Activated T-cell treated with anti-CD3 and anti-CD28 coated beads, Interleukin-2, amount 50 U/mL, for 72 hours (primary cell): ENCODE measurements around the gene BNIPL. TPM values are rescaled to one million over a fixed set of nuclear protein-coding genes. Genes with fewer than 3 reads are reported as not detected.

Experiments used
- ATAC-seq, 2 donors: fragments of 150-1000 bp; cut with Tn5 transposase; replicated peaks in 1 of 2; 2 replicates each; pipeline ENCODE4 v1.10.0; 2021; ENCODE audit warnings: moderate library complexity in 2 of 2, mild to moderate bottlenecking in 1 of 2
- DNase-seq, 2 donors: peaks; one replicate each; pipeline ENCODE4 v3.0.0; 2021 to 2022; ENCODE audit warnings: mixed read lengths in 1 of 2
- H3K27ac Mint-ChIP-seq: one replicate; pipeline ENCODE4 v1.8.0; 2022; ENCODE audit warnings: mild to moderate bottlenecking, moderate library complexity, mixed read lengths
- H3K27me3 Mint-ChIP-seq: one replicate; pipeline ENCODE4 v1.8.0; 2022; ENCODE audit warnings: low read depth, mixed read lengths
- H3K36me3 Mint-ChIP-seq, 2 donors: one replicate each; pipeline ENCODE4 v1.8.0; 2022; ENCODE audit warnings: mixed read lengths in 2 of 2, mild to moderate bottlenecking in 1 of 2; ENCODE audit not compliant: insufficient read depth in 2 of 2
- H3K4me1 Mint-ChIP-seq: one replicate; pipeline ENCODE4 v1.8.0; 2022; ENCODE audit warnings: low read depth, mixed read lengths
- H3K4me3 Mint-ChIP-seq, 2 donors: one replicate each; pipeline ENCODE4 v1.8.0; 2022; ENCODE audit warnings: mild to moderate bottlenecking in 2 of 2, mixed read lengths in 2 of 2, moderate library complexity in 2 of 2
- H3K9me3 Mint-ChIP-seq, 2 donors: one replicate each; pipeline ENCODE4 v1.8.0; 2022; ENCODE audit warnings: mixed read lengths in 2 of 2
- total RNA-seq, 2 donors: library from RNA; stranded (reverse); gene quantifications; one replicate each; pipeline ENCODE4 v1.2.3, GENCODE V29; 2022

Gene BNIPL
- total RNA-seq, 2 donors from 2014 or later = 2.8 to 5.3 TPM

GRCh38 chr1:151002611-151003010 is 33.8 kb upstream of the BNIPL start:
- ATAC-seq (no peak), DNase-seq (no peak)
- H3K36me3 Mint-ChIP-seq = peaks cover 0 to 3% of the 10 kb centered on the region in 2 donors
- peak overlapping the region; percentile 58 for H3K27ac Mint-ChIP-seq
- H3K27me3 Mint-ChIP-seq = no peaks in the 10 kb centered on the region
- peak overlapping the region; percentile 58 to 77 for H3K4me3 Mint-ChIP-seq
- peaks cover 81% of the 10 kb centered on the region for H3K4me1 Mint-ChIP-seq
- H3K9me3 Mint-ChIP-seq = no peaks in the 10 kb centered on the region

- peak overlapping the region; percentile 58 to 77 for H3K4me3 Mint-ChIP-seq
- no peaks in the 10 kb centered on the region for H3K27me3 Mint-ChIP-seq
- H3K9me3 Mint-ChIP-seq = no peaks in the 10 kb centered on the region
- DNase-seq (no peak), ATAC-seq (no peak)
- H3K4me1 Mint-ChIP-seq = peaks cover 87% of the 10 kb centered on the region
- H3K27ac Mint-ChIP-seq = peak overlapping the region; percentile 58
- peaks cover 0 to 3% of the 10 kb centered on the region in 2 donors for H3K36me3 Mint-ChIP-seq
Observed at GRCh38 chr1:151003180-151003579, 33.2 kb upstream of the BNIPL start.

- ATAC-seq = no peak
- peaks cover 85% of the 10 kb centered on the region for H3K4me1 Mint-ChIP-seq
- H3K4me3 Mint-ChIP-seq = peak overlapping the region; percentile 99
- H3K27ac Mint-ChIP-seq = peak overlapping the region; percentile 99
- no peaks in the 10 kb centered on the region for H3K9me3 Mint-ChIP-seq
- peak in 1 of 2 donors; percentile 23 for DNase-seq
- peaks cover 2 to 6% of the 10 kb centered on the region in 2 donors for H3K36me3 Mint-ChIP-seq
- H3K27me3 Mint-ChIP-seq = no peaks in the 10 kb centered on the region
Observed at GRCh38 chr1:151005729-151006319, 30.6 kb upstream of the BNIPL start.

- H3K9me3 Mint-ChIP-seq = no peaks in the 10 kb centered on the region
- ATAC-seq = peak; percentile 38 to 40
- peak within 1 kb of the TSS; percentile 99 for H3K27ac Mint-ChIP-seq
- no peaks in the 10 kb centered on the region for H3K27me3 Mint-ChIP-seq
- peaks cover 85% of the 10 kb centered on the region for H3K4me1 Mint-ChIP-seq
- peak within 1 kb of the TSS; percentile 99 for H3K4me3 Mint-ChIP-seq
- peaks cover 2 to 5% of the 10 kb centered on the region in 2 donors for H3K36me3 Mint-ChIP-seq
- DNase-seq = peak; percentile 51 to 56
Observed at GRCh38 chr1:151006327-151007052, 29.9 kb upstream of the BNIPL start, which contains the start of gene MINDY1. Gene MINDY1, minus strand, starts transcription at chr1:151006902. Its CDS starts 4,285 bp downstream, at chr1:151002617.

- peaks cover 80% of the 10 kb centered on the region for H3K4me1 Mint-ChIP-seq
- H3K27ac Mint-ChIP-seq = peak overlapping the region; percentile 99
- H3K36me3 Mint-ChIP-seq = peaks cover 2 to 3% of the 10 kb centered on the region in 2 donors
- H3K4me3 Mint-ChIP-seq = peak overlapping the region; percentile 99
- H3K9me3 Mint-ChIP-seq = no peaks in the 10 kb centered on the region
- H3K27me3 Mint-ChIP-seq = no peaks in the 10 kb centered on the region
- no peak for ATAC-seq
- DNase-seq = no peak
Observed at GRCh38 chr1:151007853-151008243, 28.5 kb upstream of the BNIPL start.

- peaks cover 2 to 3% of the 10 kb centered on the region in 2 donors for H3K36me3 Mint-ChIP-seq
- H3K27ac Mint-ChIP-seq = peak within 1 kb of the TSS; percentile 99
- ATAC-seq (peak; percentile 87), DNase-seq (peak; percentile 98)
- no peaks in the 10 kb centered on the region for H3K9me3 Mint-ChIP-seq
- peak within 1 kb of the TSS; percentile 99 for H3K4me3 Mint-ChIP-seq
- peaks cover 76% of the 10 kb centered on the region for H3K4me1 Mint-ChIP-seq
- H3K27me3 Mint-ChIP-seq = no peaks in the 10 kb centered on the region
Observed at GRCh38 chr1:151008244-151009205, 27.9 kb upstream of the BNIPL start, which contains the start of gene PRUNE1. Gene PRUNE1, plus strand, starts transcription at chr1:151008449. Its CDS starts 184 bp downstream, at chr1:151008633.

- peak in 1 of 2 donors; percentile 15 for ATAC-seq
- H3K4me3 Mint-ChIP-seq = peak overlapping the region; percentile 99
- peaks cover 2 to 3% of the 10 kb centered on the region in 2 donors for H3K36me3 Mint-ChIP-seq
- DNase-seq = peak in 1 of 2 donors; percentile 29
- no peaks in the 10 kb centered on the region for H3K9me3 Mint-ChIP-seq
- no peaks in the 10 kb centered on the region for H3K27me3 Mint-ChIP-seq
- H3K4me1 Mint-ChIP-seq = peaks cover 72% of the 10 kb centered on the region
- H3K27ac Mint-ChIP-seq = peak overlapping the region; percentile 62
Observed at GRCh38 chr1:151009206-151009587, 27.2 kb upstream of the BNIPL start.

- H3K4me3 Mint-ChIP-seq = peak overlapping the region; percentile 99
- H3K36me3 Mint-ChIP-seq = peaks cover 2 to 3% of the 10 kb centered on the region in 2 donors
- no peaks in the 10 kb centered on the region for H3K9me3 Mint-ChIP-seq
- peaks cover 68% of the 10 kb centered on the region for H3K4me1 Mint-ChIP-seq
- peak overlapping the region; percentile 62 for H3K27ac Mint-ChIP-seq
- ATAC-seq (no peak), DNase-seq (no peak)
- H3K27me3 Mint-ChIP-seq = no peaks in the 10 kb centered on the region
Observed at GRCh38 chr1:151009674-151010345, 26.6 kb upstream of the BNIPL start.

- ATAC-seq (no peak), DNase-seq (no peak)
- Mint-ChIP-seq H3K36me3 (peaks cover 2 to 3% of the 10 kb centered on the region in 2 donors), H3K27ac (no peak overlapping the region), H3K9me3 (no peaks in the 10 kb centered on the region), H3K4me3 (peak overlapping the region in 1 of 2 donors; percentile 39), H3K4me1 (peaks cover 63% of the 10 kb centered on the region), H3K27me3 (no peaks in the 10 kb centered on the region)
Observed at GRCh38 chr1:151010346-151010726, 26.1 kb upstream of the BNIPL start.

GRCh38 chr1:151011154-151011850 is 25.1 kb upstream of the BNIPL start:
- peaks cover 2 to 3% of the 10 kb centered on the region in 2 donors for H3K36me3 Mint-ChIP-seq
- no peak overlapping the region for H3K27ac Mint-ChIP-seq
- no peak overlapping the region for H3K4me3 Mint-ChIP-seq
- no peak for DNase-seq
- ATAC-seq = no peak
- no peaks in the 10 kb centered on the region for H3K9me3 Mint-ChIP-seq
- peaks cover 53% of the 10 kb centered on the region for H3K4me1 Mint-ChIP-seq
- H3K27me3 Mint-ChIP-seq = no peaks in the 10 kb centered on the region

GRCh38 chr1:151012684-151013471 is 23.5 kb upstream of the BNIPL start:
- Mint-ChIP-seq H3K4me3 (no peak overlapping the region), H3K27ac (no peak overlapping the region), H3K4me1 (peaks cover 38% of the 10 kb centered on the region), H3K9me3 (no peaks in the 10 kb centered on the region), H3K36me3 (peaks cover 2 to 3% of the 10 kb centered on the region in 2 donors), H3K27me3 (no peaks in the 10 kb centered on the region)
- DNase-seq (no peak), ATAC-seq (no peak)
